ENCODE data around the gene C19orf33.
A peak's percentile ranks its signal among the peaks of the same experiment; 100 is the strongest.

C19orf33 gene

GRCh38 chr19:38315657-38316476 is 11.8 kb downstream of the C19orf33 start, which contains the start of gene YIF1B:
YIF1B (minus strand) TSS chr19:38315947; CDS start chr19:38315917, 30 bp downstream.
- Histone ChIP-seq H3K36me3 (no peaks in the 10 kb centered on the region; the same call in 1 of the 2 replicates), H3K27me3 (ENCODE audit: insufficient read depth, low read depth, severe bottlenecking) (no peaks in the 10 kb centered on the region), H3K9me3 (ENCODE audit: severe bottlenecking) (no peaks in the 10 kb centered on the region), H3K27ac (peak within 1 kb of the TSS; percentile 73), H3K4me3 (ENCODE audit: low read depth, low read length) (peak within 1 kb of the TSS; percentile 55)
- peak; percentile 98 for DNase-seq
- TF ChIP-seq, protein P1, sequence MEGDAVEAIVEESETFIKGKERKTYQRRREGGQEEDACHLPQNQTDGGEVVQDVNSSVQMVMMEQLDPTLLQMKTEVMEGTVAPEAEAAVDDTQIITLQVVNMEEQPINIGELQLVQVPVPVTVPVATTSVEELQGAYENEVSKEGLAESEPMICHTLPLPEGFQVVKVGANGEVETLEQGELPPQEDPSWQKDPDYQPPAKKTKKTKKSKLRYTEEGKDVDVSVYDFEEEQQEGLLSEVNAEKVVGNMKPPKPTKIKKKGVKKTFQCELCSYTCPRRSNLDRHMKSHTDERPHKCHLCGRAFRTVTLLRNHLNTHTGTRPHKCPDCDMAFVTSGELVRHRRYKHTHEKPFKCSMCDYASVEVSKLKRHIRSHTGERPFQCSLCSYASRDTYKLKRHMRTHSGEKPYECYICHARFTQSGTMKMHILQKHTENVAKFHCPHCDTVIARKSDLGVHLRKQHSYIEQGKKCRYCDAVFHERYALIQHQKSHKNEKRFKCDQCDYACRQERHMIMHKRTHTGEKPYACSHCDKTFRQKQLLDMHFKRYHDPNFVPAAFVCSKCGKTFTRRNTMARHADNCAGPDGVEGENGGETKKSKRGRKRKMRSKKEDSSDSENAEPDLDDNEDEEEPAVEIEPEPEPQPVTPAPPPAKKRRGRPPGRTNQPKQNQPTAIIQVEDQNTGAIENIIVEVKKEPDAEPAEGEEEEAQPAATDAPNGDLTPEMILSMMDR (IDR thresholded peaks at IDR 0.05; ENCODE audit: low read depth, low read length) = no peak

DNA sequence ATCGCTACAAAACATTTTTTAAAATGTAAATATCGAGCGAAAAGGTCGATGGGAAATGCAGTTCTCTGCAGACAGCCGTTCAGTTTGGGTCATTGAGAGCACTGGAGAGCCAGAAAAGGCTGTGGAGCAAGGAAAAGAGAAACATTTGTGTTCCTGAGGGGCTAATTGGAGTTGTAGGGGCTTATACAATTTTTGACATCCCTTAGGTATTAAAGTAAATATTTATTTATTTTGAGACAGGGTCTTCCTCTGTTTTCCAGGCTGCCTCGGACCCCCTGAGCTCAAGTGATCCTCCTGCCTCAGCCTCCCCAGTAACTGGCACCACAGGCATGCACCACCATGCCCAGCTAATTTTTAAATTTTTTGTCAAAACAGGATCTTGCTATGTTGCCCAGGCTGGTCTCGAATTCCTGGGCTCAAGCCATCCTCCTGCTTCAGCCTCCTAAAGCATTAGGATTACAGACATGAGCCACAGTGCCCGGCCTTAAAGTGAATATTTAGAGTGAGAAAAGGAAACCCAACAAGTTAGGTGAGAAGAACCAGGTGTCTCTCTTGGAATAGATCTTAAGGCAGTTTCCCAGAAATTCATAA is 12.5 kb downstream of the C19orf33 start:
- DNase-seq = no peak
- H3K27me3 ChIP-seq (ENCODE audit: insufficient read depth, low read depth, severe bottlenecking) = no peaks in the 10 kb centered on the region
- H3K36me3 ChIP-seq = no peaks in the 10 kb centered on the region; the same call in 1 of the 2 replicates
- H3K27ac ChIP-seq = peak overlapping the region; percentile 34
- TF ChIP-seq, protein P1 (IDR thresholded peaks at IDR 0.05; ENCODE audit: low read depth, low read length) = no peak
- H3K9me3 ChIP-seq (ENCODE audit: severe bottlenecking) = no peaks in the 10 kb centered on the region
- peak overlapping the region; percentile 37 for H3K4me3 ChIP-seq (ENCODE audit: low read depth, low read length)

GRCh38 chr19:38317104-38317612 is 13.1 kb downstream of the C19orf33 start:
- TF ChIP-seq, protein P1 (IDR thresholded peaks at IDR 0.05; ENCODE audit: low read depth, low read length) = no peak
- Histone ChIP-seq H3K27me3 (ENCODE audit: insufficient read depth, low read depth, severe bottlenecking) (no peaks in the 10 kb centered on the region), H3K27ac (no peak overlapping the region), H3K36me3 (no peaks in the 10 kb centered on the region; the same call in 1 of the 2 replicates), H3K9me3 (ENCODE audit: severe bottlenecking) (no peaks in the 10 kb centered on the region), H3K4me3 (ENCODE audit: low read depth, low read length) (no peak overlapping the region)
- DNase-seq = no peak

DNA sequence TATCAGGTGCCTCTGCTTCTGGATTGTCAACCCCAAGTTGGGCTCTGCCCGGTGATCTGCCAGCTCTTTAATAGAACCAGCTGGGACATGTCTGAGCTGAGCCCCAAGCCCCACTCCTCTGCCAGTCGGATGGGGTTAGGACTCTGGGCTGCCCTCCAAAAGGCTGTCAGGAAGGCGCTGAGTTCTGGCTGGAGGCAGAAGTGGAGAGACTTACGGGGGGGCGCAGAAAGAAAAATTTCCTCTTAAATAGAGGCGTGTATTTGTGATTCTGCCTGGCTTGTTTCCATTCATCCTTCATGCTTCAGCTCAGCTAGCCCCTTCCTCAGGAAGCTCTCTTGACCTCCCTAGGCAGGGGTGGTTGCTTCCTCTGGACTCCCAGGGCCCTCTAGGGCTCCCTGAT is 14.6 kb downstream of the C19orf33 start:
- DNase-seq = no peak
- Histone ChIP-seq H3K4me3 (ENCODE audit: low read depth, low read length) (no peak overlapping the region), H3K27me3 (ENCODE audit: insufficient read depth, low read depth, severe bottlenecking) (no peaks in the 10 kb centered on the region), H3K9me3 (ENCODE audit: severe bottlenecking) (no peaks in the 10 kb centered on the region), H3K27ac (no peak overlapping the region), H3K36me3 (no peaks in the 10 kb centered on the region; the same call in none of the 2 replicates)
- TF ChIP-seq, protein P1 (IDR thresholded peaks at IDR 0.05; ENCODE audit: low read depth, low read length) = no peak

GRCh38 chr19:38319421-38320258 is 15.6 kb downstream of the C19orf33 start, which contains the start of gene KCNK6:
KCNK6 (plus strand) TSS chr19:38319845; CDS start chr19:38319951, 106 bp downstream.
- TF ChIP-seq, protein P1 (IDR thresholded peaks at IDR 0.05; ENCODE audit: low read depth, low read length) = no peak
- peak; percentile 39 for DNase-seq
- H3K36me3 ChIP-seq = no peaks in the 10 kb centered on the region; the same call in none of the 2 replicates
- H3K27ac ChIP-seq = peak within 1 kb of the TSS; percentile 54
- H3K4me3 ChIP-seq (ENCODE audit: low read depth, low read length) = peak within 1 kb of the TSS; percentile 63
- H3K27me3 ChIP-seq (ENCODE audit: insufficient read depth, low read depth, severe bottlenecking) = no peaks in the 10 kb centered on the region
- H3K9me3 ChIP-seq (ENCODE audit: severe bottlenecking) = no peaks in the 10 kb centered on the region
